Neuronal stem cell (in vitro differentiated cells): ENCODE results near the gene BTLA.
"Not testable (repeated sequence)": the region's sequence is repeated elsewhere in the genome, so short reads cannot be mapped to it uniquely, and the experiment has no call there.

Experiments
- DNase-seq: peaks from one replicate; pipeline ENCODE4 v3.0.0-alpha.2; 2013; ENCODE audit warnings: low spot score
- H2AFZ ChIP-seq: one replicate; pipeline ENCODE4 v1.6.1; 2013; ENCODE audit warnings: mild to moderate bottlenecking, low read length, inconsistent platforms
- H2AK5ac ChIP-seq: 2 replicates; pipeline ENCODE4 v1.6.1; 2013; ENCODE audit warnings: low read depth, mild to moderate bottlenecking, inconsistent platforms, low read length, moderate library complexity, mixed read lengths
- H2BK120ac ChIP-seq: 2 replicates; pipeline ENCODE4 v1.6.1; 2013; ENCODE audit warnings: low read depth, mild to moderate bottlenecking, inconsistent platforms, low read length, moderate library complexity, mixed read lengths
- H2BK12ac ChIP-seq: one replicate; pipeline ENCODE4 v1.6.1; 2013; ENCODE audit warnings: low read length, inconsistent platforms
- H2BK15ac ChIP-seq: 2 replicates; pipeline ENCODE4 v1.6.1; 2013; ENCODE audit warnings: mild to moderate bottlenecking, low read length, inconsistent platforms, mixed read lengths
- H2BK5ac ChIP-seq: one replicate; pipeline ENCODE4 v1.6.1; 2013; ENCODE audit warnings: inconsistent platforms, mild to moderate bottlenecking, low read length, moderate library complexity
- H3K14ac ChIP-seq: one replicate; pipeline ENCODE4 v1.6.1; 2013; ENCODE audit warnings: low read length, inconsistent platforms
- H3K18ac ChIP-seq: 2 replicates; pipeline ENCODE4 v1.6.1; 2013; ENCODE audit warnings: low read length, inconsistent platforms
- H3K23ac ChIP-seq: 2 replicates; pipeline ENCODE4 v1.6.1; 2013; ENCODE audit warnings: low read depth, mild to moderate bottlenecking, mixed read lengths, low read length, inconsistent platforms; ENCODE audit not compliant: poor library complexity
- H3K27ac ChIP-seq: replicated peaks from 3 replicates; pipeline ENCODE4 v1.5.1; 2013; ENCODE audit warnings: low read length, inconsistent platforms
- H3K27me3 ChIP-seq, 3 experiments: 2 replicates each; pipeline ENCODE4 v1.6.1; 2013; ENCODE audit warnings: low read length in 3 of 3, mild to moderate bottlenecking in 2 of 3, inconsistent platforms in 1 of 3, low read depth in 1 of 3, mixed read lengths in 1 of 3, moderate library complexity in 1 of 3; ENCODE audit not compliant: control insufficient read depth in 3 of 3, insufficient read depth in 3 of 3
- H3K36me3 ChIP-seq, 2 donors: replicated peaks in 1 of 2; 2 replicates each; pipeline ENCODE4 v1.6.1; 2013; ENCODE audit warnings: low read length in 2 of 2; ENCODE audit not compliant: control insufficient read depth in 2 of 2, insufficient read depth in 2 of 2
- H3K4ac ChIP-seq: 2 replicates; pipeline ENCODE4 v1.6.1; 2013; ENCODE audit warnings: inconsistent platforms, mild to moderate bottlenecking, low read length, moderate library complexity
- H3K4me1 ChIP-seq, 2 donors: 1 replicate in 1 of 2; 2 replicates in 1 of 2; pipeline ENCODE4 v1.6.1; 2013; ENCODE audit warnings: low read length in 2 of 2, low read depth in 1 of 2; ENCODE audit not compliant: control insufficient read depth in 2 of 2, insufficient read depth in 1 of 2
- H3K4me2 ChIP-seq: one replicate; pipeline ENCODE4 v1.6.1; 2013; ENCODE audit warnings: mild to moderate bottlenecking, low read length, inconsistent platforms; ENCODE audit not compliant: insufficient read depth, poor library complexity, severe bottlenecking
- H3K4me3 ChIP-seq, 2 donors: 2 replicates each; pipeline ENCODE4 v1.5.1; 2013; ENCODE audit warnings: low read length in 2 of 2, mild to moderate bottlenecking in 2 of 2, inconsistent platforms in 1 of 2, moderate library complexity in 1 of 2
- H3K79me1 ChIP-seq: one replicate; pipeline ENCODE4 v1.6.1; 2013; ENCODE audit warnings: low read depth, mild to moderate bottlenecking, inconsistent platforms, low read length, moderate library complexity
- H3K9ac ChIP-seq: one replicate; pipeline ENCODE4 v1.6.1; 2013; ENCODE audit warnings: mild to moderate bottlenecking, low read depth, low read length, inconsistent platforms; ENCODE audit not compliant: poor library complexity
- H3K9me3 ChIP-seq, 2 donors: replicated peaks in 1 of 2; 2 replicates each; pipeline versions ENCODE3 to v1.6.1; 2013; ENCODE audit warnings: low read length in 2 of 2, mild to moderate bottlenecking in 2 of 2, inconsistent platforms in 1 of 2, low read depth in 1 of 2, mixed read lengths in 1 of 2, moderate library complexity in 1 of 2; ENCODE audit not compliant: control insufficient read depth in 2 of 2, insufficient read depth in 1 of 2
- H4K8ac ChIP-seq: one replicate; pipeline ENCODE4 v1.6.1; 2013; ENCODE audit warnings: low read depth, mild to moderate bottlenecking, inconsistent platforms, low read length, moderate library complexity
- H4K91ac ChIP-seq: one replicate; pipeline ENCODE4 v1.6.1; 2013; ENCODE audit warnings: low read length, low read depth, mild to moderate bottlenecking, inconsistent platforms; ENCODE audit not compliant: poor library complexity
- WGBS, 2 donors: extraction: QIAGEN DNeasy Blood & Tissue Kit; methylation state at CpG; one replicate each; pipeline ENCODE4 v1.1.7; 2013; ENCODE audit warnings: missing lambda C conversion rate in 2 of 2, mixed read lengths in 1 of 2; ENCODE audit not compliant: insufficient read length in 2 of 2, insufficient replicate concordance in 1 of 2; ENCODE audit errors: extremely low coverage in 2 of 2; 5-methylcytosine and 5-hydroxymethylcytosine counted together

The BTLA gene

GRCh38 chr3:112497897-112498548 lies 1.2 kb downstream of the BTLA start:
- Histone ChIP-seq H3K4me2 (no peak overlapping the region), H2AK5ac (no peak overlapping the region), H3K27ac (no peak overlapping the region), H3K23ac (no peak overlapping the region), H3K36me3 (no peaks in the 10 kb centered on the region), H3K4me1 (no peaks in the 10 kb centered on the region), H3K18ac (no peak overlapping the region), H3K4ac (no peak overlapping the region), H3K14ac (no peak overlapping the region), H3K9me3 (no peaks in the 10 kb centered on the region), H2BK120ac (no peak overlapping the region), H3K27me3 (no peaks in the 10 kb centered on the region), H3K4me3 (no peak overlapping the region), H2BK15ac (no peak overlapping the region), H2BK12ac (no peak overlapping the region), H2AFZ (no peak overlapping the region), H2BK5ac (no peak overlapping the region), H3K9ac (no peak overlapping the region), H4K8ac (no peak overlapping the region), H3K79me1 (no peaks in the 10 kb centered on the region), H4K91ac (no peak overlapping the region)
- no CpG with 5 or more reads among the region's 11 CpGs for WGBS, 2 donors
- no peak for DNase-seq

GRCh38 chr3:112496366-112497067 lies 2.8 kb downstream of the BTLA start:
- Histone ChIP-seq H2BK15ac (no peak overlapping the region), H3K4me3 (no peak overlapping the region), H3K36me3 (no peaks in the 10 kb centered on the region), H3K9me3 (no peaks in the 10 kb centered on the region), H3K4me2 (no peak overlapping the region), H3K23ac (no peak overlapping the region), H3K27me3 (no peaks in the 10 kb centered on the region), H2AFZ (no peak overlapping the region), H2BK12ac (no peak overlapping the region), H3K4me1 (no peaks in the 10 kb centered on the region), H3K27ac (no peak overlapping the region), H4K91ac (no peak overlapping the region), H3K18ac (no peak overlapping the region), H3K79me1 (no peaks in the 10 kb centered on the region), H2BK5ac (no peak overlapping the region), H3K4ac (no peak overlapping the region), H2AK5ac (no peak overlapping the region), H3K9ac (no peak overlapping the region), H4K8ac (no peak overlapping the region), H3K14ac (no peak overlapping the region), H2BK120ac (no peak overlapping the region)
- no peak for DNase-seq
- WGBS, 2 donors = no CpG with 5 or more reads among the region's 5 CpGs

- not testable (repeated sequence) for H3K18ac ChIP-seq, H3K36me3 ChIP-seq, H3K9me3 ChIP-seq, DNase-seq, H3K23ac ChIP-seq, H2BK12ac ChIP-seq, H2AK5ac ChIP-seq, H3K4me3 ChIP-seq, H3K79me1 ChIP-seq, H4K91ac ChIP-seq, H3K27ac ChIP-seq, H2BK15ac ChIP-seq, H2BK120ac ChIP-seq, H3K27me3 ChIP-seq, H3K4ac ChIP-seq, H3K4me1 ChIP-seq, H4K8ac ChIP-seq, H2BK5ac ChIP-seq, H3K14ac ChIP-seq, H3K9ac ChIP-seq, H2AFZ ChIP-seq, H3K4me2 ChIP-seq
- no CpG with 5 or more reads among the region's 3 CpGs for WGBS, 2 donors
These were observed 4.9 kb downstream of the BTLA start for GRCh38 chr3:112494448-112494767.

GRCh38 chr3:112492124-112492523 lies 7.1 kb downstream of the BTLA start:
- H3K9ac ChIP-seq = no peak overlapping the region
- no CpG with 5 or more reads among the region's 1 CpG for WGBS, 2 donors
- no peaks in the 10 kb centered on the region for H3K36me3 ChIP-seq

More at GRCh38 chr3:112492124-112492523, 7.1 kb downstream of the BTLA start:
- Histone ChIP-seq H2BK15ac (no peak overlapping the region), H3K27ac (no peak overlapping the region), H3K4me1 (no peaks in the 10 kb centered on the region), H4K91ac (no peak overlapping the region), H3K9me3 (no peaks in the 10 kb centered on the region), H3K4me3 (no peak overlapping the region), H3K4me2 (no peak overlapping the region), H3K79me1 (no peaks in the 10 kb centered on the region), H4K8ac (no peak overlapping the region), H3K4ac (no peak overlapping the region), H2AFZ (no peak overlapping the region), H3K14ac (no peak overlapping the region), H2BK12ac (no peak overlapping the region), H2BK120ac (no peak overlapping the region), H3K23ac (no peak overlapping the region), H3K27me3 (peaks cover 0 to 2% (median 0%) of the 10 kb centered on the region in 3 experiments), H3K18ac (no peak overlapping the region), H2AK5ac (no peak overlapping the region), H2BK5ac (no peak overlapping the region)
- no peak for DNase-seq
